HCT116 (cell line): ENCODE data around the gene GFOD1.

Experiments
- CTCF ChIP-seq, 3 experiments: fragments of 200-600 bp in 1 of 3; sonication (generic) in 1 of 3; IDR thresholded peaks in 2 of 3; conservative IDR thresholded peaks in 1 of 3; 2 replicates each; pipeline ENCODE4 v1.5.1; 2012 to 2017; ENCODE audit warnings: low read depth in 2 of 3, low read length in 2 of 3, antibody characterized with exemption in 1 of 3, borderline replicate concordance in 1 of 3, control low read depth in 1 of 3, mild to moderate bottlenecking in 1 of 3, mixed read lengths in 1 of 3, mixed run types in 1 of 3, moderate library complexity in 1 of 3; ENCODE audit not compliant: insufficient read depth in 1 of 3
- EZH2phosphoT487 ChIP-seq: fragments of 200-600 bp; IDR thresholded peaks from 2 replicates; pipeline ENCODE4 v1.6.1; 2018; ENCODE audit warnings: antibody characterized with exemption, borderline replicate concordance
- JUND ChIP-seq: IDR thresholded peaks from 2 replicates; pipeline ENCODE4 v1.6.1; 2012
- MAX ChIP-seq: IDR thresholded peaks from 2 replicates; pipeline ENCODE4 v1.6.1; 2012
- POLR2AphosphoS5 ChIP-seq: IDR thresholded peaks from 2 replicates; pipeline ENCODE4 v1.6.1; 2011; ENCODE audit warnings: mild to moderate bottlenecking, low read depth, low read length, moderate library complexity
- TF ChIP-seq, protein P1 (sequence below): IDR thresholded peaks from 2 replicates; pipeline ENCODE4 v1.6.1; 2012

DNA sequence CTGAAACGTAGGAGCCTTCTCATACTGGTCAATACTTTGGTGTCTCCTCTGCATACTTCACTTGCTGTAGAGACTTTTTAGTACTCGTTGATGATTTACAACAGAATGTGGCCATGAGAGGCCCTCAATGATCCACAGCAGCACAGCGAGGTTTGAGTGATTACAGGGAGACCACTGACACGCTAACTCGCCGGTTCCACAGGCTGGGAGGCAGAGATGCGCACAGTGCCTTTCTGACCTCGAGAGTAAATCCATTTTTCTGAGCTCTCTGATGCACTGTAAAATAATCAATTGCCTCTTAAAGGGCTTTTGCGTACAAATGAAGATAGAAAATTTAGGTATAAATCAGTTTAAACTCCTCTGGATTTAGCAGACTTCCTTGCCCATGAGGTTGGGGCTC lies 102.9 kb downstream of the GFOD1 start:
- no peak for TF ChIP-seq CTCF (IDR thresholded peaks at IDR 0.05 in 2 of 3, conservative IDR thresholded peaks at IDR 0.05 in 1 of 3; ENCODE audit: borderline replicate concordance in 1 of 3, insufficient read depth in 1 of 3, low read depth in 2 of 3, low read length in 2 of 3)
- no peak for TF ChIP-seq JUND
- no peak for TF ChIP-seq MAX
- no peak for TF ChIP-seq POLR2AphosphoS5
- TF ChIP-seq, protein P1, sequence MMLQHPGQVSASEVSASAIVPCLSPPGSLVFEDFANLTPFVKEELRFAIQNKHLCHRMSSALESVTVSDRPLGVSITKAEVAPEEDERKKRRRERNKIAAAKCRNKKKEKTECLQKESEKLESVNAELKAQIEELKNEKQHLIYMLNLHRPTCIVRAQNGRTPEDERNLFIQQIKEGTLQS = no peak
- no peak for TF ChIP-seq EZH2phosphoT487
